Nephron progenitor cell (in vitro differentiated cells): ENCODE measurements around the gene B3GALNT1.
"Not testable (repeated sequence)": the region's sequence is repeated elsewhere in the genome, so short reads cannot be mapped to it uniquely, and the experiment has no call there.

Source experiments
- DNase-seq: peaks from one replicate; pipeline ENCODE4 v3.0.0; 2021
- H3K27ac Mint-ChIP-seq: 2 replicates; pipeline ENCODE4 v1.8.0; 2021; ENCODE audit warnings: mild to moderate bottlenecking, moderate library complexity, mixed read lengths
- H3K27me3 Mint-ChIP-seq: 2 replicates; pipeline ENCODE4 v1.8.0; 2021; ENCODE audit warnings: mild to moderate bottlenecking, low read depth, mixed read lengths; ENCODE audit not compliant: poor library complexity
- H3K36me3 Mint-ChIP-seq: 2 replicates; pipeline ENCODE4 v1.8.0; 2021; ENCODE audit warnings: low read depth, mixed read lengths
- H3K4me1 Mint-ChIP-seq: 2 replicates; pipeline ENCODE4 v1.8.0; 2021; ENCODE audit warnings: mixed read lengths
- H3K4me3 Mint-ChIP-seq: 2 replicates; pipeline ENCODE4 v1.8.0; 2021; ENCODE audit warnings: mild to moderate bottlenecking, moderate library complexity, mixed read lengths
- H3K9me3 Mint-ChIP-seq: 2 replicates; pipeline ENCODE4 v1.8.0; 2021; ENCODE audit warnings: mild to moderate bottlenecking, moderate library complexity, mixed read lengths
- CTCF ChIP-seq: fragments of 200-600 bp; sonication (generic); IDR thresholded peaks from 2 replicates; pipeline ENCODE4 v1.5.0; 2021; ENCODE audit warnings: antibody characterized with exemption

B3GALNT1 gene

DNA sequence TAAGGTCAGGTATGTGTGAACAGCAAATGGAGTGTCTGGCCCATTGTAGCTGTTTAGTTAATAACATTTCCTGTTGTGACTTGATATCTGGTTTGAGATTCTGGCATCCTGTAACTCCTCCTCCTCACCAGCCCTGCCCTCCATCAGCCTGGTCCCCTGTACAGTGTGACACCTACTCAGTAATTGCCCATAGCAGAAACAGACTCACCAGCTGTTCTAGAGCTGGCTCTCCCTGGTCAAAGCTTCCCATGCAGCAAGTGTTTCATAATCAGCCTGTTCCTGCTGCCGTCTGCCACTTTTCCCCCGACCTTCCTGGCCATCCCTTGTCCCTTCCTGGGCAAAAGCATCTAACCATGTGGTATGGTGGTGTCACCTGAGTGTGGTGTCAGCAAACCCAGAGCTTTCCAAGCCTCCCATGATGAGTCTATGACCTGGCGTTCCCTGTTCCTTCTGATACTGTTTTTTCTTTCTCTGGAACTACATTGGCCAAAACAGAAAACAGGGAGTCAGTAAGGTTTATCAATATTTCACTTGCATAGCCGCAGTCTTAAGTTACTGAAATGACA, 55.4 kb downstream of the B3GALNT1 start:
- no peak overlapping the region for H3K4me3 Mint-ChIP-seq
- peaks cover 9% of the 10 kb centered on the region for H3K36me3 Mint-ChIP-seq
- no peaks in the 10 kb centered on the region for H3K4me1 Mint-ChIP-seq
- H3K27ac Mint-ChIP-seq: no peak overlapping the region
- H3K9me3 Mint-ChIP-seq: peaks cover 16% of the 10 kb centered on the region
- H3K27me3 Mint-ChIP-seq: no peaks in the 10 kb centered on the region
- no peak for TF ChIP-seq CTCF
- DNase-seq: no peak

DNA sequence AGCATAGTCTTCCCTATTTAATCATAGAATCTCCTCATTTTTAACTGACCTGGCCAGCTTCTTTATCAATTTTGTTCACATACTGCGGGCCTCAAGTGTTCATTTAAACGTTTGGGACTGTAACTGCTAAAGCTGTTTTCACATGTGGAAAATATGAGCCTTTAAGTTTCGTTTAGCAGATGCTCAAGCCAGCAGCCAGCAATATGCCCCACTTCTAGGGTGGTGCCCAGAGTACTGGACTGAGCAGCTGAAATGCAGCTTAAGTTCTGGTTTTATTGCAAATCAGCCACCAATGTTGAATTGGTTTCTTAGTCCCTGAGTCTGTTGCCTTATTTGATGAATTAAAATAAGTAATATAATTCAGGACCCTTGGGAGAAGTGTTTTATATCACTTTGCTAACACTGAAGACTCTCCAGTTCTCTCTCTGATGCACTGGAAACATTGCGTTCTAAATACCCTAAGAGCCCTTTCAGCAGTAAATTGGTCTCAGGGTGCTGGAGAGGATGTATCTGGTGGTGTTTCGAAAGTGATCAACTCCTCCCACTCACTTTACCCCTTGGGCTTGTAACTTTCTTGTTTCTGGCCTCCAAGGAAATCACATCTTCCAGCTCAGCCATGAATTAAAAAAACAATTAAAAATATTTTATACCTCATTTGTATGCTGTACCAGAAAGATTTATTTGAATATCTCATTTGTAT, 61.7 kb downstream of the B3GALNT1 start:
- Mint-ChIP-seq H3K27ac (no peak overlapping the region), H3K4me3 (no peak overlapping the region), H3K27me3 (no peaks in the 10 kb centered on the region), H3K36me3 (peaks cover 22% of the 10 kb centered on the region), H3K9me3 (peaks cover 23% of the 10 kb centered on the region), H3K4me1 (peaks cover 8% of the 10 kb centered on the region)
- no peak for TF ChIP-seq CTCF
- no peak for DNase-seq

GRCh38 chr3:161042023-161042501, 63.1 kb downstream of the B3GALNT1 start:
- peaks cover 8% of the 10 kb centered on the region for H3K4me1 Mint-ChIP-seq
- H3K36me3 Mint-ChIP-seq: peaks cover 24% of the 10 kb centered on the region
- peaks cover 19% of the 10 kb centered on the region for H3K9me3 Mint-ChIP-seq
- H3K27me3 Mint-ChIP-seq: no peaks in the 10 kb centered on the region
- no peak overlapping the region for H3K27ac Mint-ChIP-seq
- no peak for DNase-seq
- H3K4me3 Mint-ChIP-seq: no peak overlapping the region
- TF ChIP-seq CTCF: no peak

GRCh38 chr3:161038725-161039124, 66.4 kb downstream of the B3GALNT1 start:
- no peak for DNase-seq
- Mint-ChIP-seq H3K4me1 (peaks cover 8% of the 10 kb centered on the region), H3K9me3 (peaks cover 15% of the 10 kb centered on the region), H3K36me3 (peaks cover 12% of the 10 kb centered on the region), H3K4me3 (no peak overlapping the region), H3K27ac (no peak overlapping the region), H3K27me3 (no peaks in the 10 kb centered on the region)
- TF ChIP-seq CTCF: no peak

DNA sequence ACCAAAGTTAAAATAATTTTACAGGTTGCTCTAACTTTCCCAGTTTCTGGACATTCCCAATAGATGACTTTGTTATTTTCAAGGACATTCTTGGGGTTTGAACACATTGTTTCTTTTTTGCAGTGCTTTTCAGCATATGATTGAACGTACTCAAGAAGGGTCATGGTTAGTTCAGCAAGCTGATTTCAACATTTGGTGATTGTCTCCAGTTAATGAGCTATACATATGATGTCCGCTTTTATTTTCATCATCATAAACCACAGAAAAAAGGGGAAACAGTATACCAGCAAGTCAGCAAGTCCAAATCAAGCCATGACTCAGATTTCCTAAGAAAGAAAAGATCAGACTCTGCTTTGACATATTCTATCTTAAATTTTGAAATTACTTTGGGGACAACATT, 69.4 kb downstream of the B3GALNT1 start:
- H3K4me1 Mint-ChIP-seq: no peaks in the 10 kb centered on the region
- H3K9me3 Mint-ChIP-seq: peaks cover 36% of the 10 kb centered on the region
- H3K27me3 Mint-ChIP-seq: no peaks in the 10 kb centered on the region
- no peak for DNase-seq
- TF ChIP-seq CTCF: no peak
- peaks cover 26% of the 10 kb centered on the region for H3K36me3 Mint-ChIP-seq
- H3K27ac Mint-ChIP-seq: no peak overlapping the region
- H3K4me3 Mint-ChIP-seq: no peak overlapping the region

GRCh38 chr3:161034913-161035550, 70.1 kb downstream of the B3GALNT1 start:
- not testable (repeated sequence) for H3K27ac Mint-ChIP-seq, DNase-seq

More at GRCh38 chr3:161034913-161035550, 70.1 kb downstream of the B3GALNT1 start:
- H3K4me3 Mint-ChIP-seq, H3K4me1 Mint-ChIP-seq, H3K27me3 Mint-ChIP-seq: not testable (repeated sequence)
- H3K9me3 Mint-ChIP-seq: peaks cover 36% of the 10 kb centered on the region
- peaks cover 26% of the 10 kb centered on the region for H3K36me3 Mint-ChIP-seq
